SIG-M5 (cell line): ENCODE results near the gene ZXDC.

Experiments
- DNase-seq: peaks from one replicate; lab custom pipeline; 2025; lab: John Stamatoyannopoulos, UW

Gene ZXDC

GRCh38 chr3:126510308-126510910, 34.7 kb upstream of the ZXDC start:
- DNase-seq = no peak

GRCh38 chr3:126509597-126510307, 34.1 kb upstream of the ZXDC start:
- no peak for DNase-seq

GRCh38 chr3:126508564-126508964, 32.9 kb upstream of the ZXDC start:
- DNase-seq = no peak

- DNase-seq = no peak
Observed at GRCh38 chr3:126507886-126508285, 32.2 kb upstream of the ZXDC start.

DNA sequence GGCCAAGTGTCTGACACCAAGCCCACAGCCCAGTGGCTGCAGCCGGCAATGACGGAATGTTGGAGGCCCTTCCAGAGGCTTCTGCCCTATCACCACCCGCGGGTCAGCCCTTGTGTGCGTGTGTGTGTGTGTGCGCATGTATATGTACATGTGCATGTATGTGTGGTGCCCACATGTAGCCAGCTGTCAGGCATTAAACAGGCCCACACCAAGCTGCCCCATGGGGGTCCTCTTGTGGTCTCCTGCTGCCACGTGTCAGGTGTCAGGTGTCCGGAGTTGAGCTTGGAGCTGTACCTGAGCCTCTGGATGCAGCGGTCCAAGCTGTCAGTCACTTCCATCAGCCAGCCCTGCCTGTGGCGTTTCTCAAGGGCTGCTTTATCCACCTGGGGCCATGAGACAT, 28.0 kb upstream of the ZXDC start:
- DNase-seq = no peak

DNA sequence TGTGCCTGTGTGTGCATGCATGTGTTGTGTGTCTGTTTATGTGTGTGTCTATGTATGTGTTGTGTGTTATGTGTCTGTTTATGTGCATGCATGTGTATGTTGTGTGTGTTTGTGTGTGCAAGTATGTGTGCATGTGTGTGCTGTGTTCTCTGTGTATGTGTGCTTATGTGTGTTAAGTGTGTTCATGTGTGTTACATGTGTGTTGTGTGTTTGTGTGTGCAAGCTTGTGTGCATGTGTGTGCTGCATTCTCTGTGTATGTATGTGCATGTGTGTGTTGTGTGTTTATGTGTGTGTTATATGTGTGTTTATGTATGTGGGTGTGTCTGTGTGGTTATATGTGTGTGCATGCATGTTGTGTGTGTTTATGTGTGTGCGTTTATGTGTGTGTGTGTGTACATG, 27.0 kb upstream of the ZXDC start:
- no peak for DNase-seq

GRCh38 chr3:126501736-126502135, 26.0 kb upstream of the ZXDC start:
- no peak for DNase-seq

DNA sequence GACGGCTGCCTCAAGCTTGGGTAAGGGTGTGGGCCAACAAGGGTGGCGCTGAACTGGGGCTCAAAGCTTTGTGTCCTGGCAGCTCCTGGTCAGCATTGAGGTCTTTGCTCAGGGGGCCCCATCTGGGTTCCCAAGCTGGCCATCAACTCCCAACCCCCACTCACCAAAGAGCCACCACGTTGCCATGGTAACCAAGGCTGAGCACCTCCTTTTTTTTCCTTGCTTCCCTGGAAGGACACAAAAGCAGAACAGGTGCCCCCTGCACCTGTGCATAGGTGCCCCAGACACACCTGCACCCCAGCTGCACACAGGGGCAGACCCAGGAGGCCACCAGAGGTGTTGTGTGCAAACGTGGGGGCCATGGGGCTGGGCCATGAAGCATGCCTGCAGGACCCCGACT, 25.4 kb upstream of the ZXDC start:
- no peak for DNase-seq

- no peak for DNase-seq
Observed at GRCh38 chr3:126500016-126500415, 24.3 kb upstream of the ZXDC start.

DNA sequence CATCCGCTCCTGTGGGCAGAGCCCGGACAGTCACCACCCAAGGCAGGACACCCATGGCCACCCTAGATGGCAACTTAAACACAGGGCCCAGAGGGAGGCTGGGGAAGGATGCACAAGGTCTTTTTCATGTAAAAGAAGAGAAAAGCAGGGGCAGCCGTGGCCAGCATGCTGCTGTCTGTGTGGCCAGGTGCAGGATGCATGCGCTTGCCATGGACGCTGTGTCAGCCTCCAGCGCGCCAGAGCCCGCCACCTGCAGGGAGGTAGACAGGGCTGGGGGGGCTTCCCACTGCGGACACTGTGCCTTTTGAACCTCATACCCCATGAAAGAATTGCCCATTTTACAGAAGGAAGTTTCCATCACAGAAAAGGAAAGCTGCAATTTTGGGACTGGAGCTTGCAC, 23.7 kb upstream of the ZXDC start:
- no peak for DNase-seq

DNA sequence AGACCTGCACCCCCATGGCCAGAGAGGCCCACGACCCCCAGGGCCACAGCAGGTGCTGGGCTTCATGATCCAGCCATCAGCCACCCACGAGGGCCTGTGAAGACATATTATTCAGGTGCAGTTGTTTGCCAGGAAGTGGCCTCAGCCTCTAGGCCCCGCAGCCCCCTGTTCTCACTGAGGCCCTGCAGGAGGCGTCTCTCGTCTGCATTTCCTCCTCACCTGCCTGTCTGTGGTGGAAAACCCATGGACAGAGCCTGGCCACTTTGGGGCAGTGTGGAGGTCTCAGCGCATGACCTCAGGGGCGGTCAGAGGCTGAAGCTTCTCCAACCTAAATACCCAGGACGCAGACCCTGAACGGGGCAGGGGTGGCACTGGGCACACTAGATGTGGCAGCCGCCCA, 23.2 kb upstream of the ZXDC start:
- DNase-seq = no peak

- DNase-seq = no peak
Observed at GRCh38 chr3:126498461-126498860, 22.8 kb upstream of the ZXDC start.

DNA sequence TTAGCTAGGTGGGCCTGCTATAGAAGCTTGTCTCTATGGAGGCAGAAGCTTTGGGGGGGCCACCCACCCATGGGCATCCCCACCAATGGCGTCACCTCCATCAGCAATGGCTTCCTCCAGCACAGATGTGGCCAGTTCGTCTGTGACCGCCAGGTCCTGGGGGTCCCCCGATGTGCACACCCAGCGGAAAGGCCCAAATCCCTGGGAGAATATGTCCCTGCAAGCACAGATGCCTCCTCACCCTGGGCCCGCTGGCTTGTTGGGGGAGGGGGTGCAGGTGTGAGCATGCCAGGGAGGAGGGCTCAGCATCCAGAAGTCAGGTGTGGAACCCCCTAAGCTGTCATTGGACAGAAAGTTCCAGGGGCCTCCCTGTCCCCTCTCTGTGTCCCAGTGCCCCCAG, 22.3 kb upstream of the ZXDC start:
- no peak for DNase-seq

- no peak for DNase-seq
Observed at GRCh38 chr3:126496894-126497850, 21.5 kb upstream of the ZXDC start.

DNA sequence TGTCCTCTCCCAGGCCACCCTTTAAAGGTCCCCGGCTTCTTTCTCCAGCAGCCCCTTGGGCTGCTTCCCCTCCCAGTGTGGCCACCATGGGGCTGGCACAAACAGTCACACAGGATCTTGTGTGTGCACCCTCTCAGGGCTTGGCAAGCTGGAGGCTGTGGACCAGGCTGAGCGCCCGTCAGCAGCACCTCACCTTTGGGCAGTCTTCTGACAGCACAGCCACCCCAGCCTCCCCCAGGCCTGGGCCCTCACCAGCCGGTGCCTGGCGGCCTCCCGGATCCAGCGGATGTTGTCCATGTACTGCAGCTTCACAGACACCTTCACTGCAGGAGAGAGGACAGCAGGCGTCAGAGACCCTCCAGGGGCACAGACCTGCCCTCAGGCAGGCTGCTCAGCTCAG, 20.1 kb upstream of the ZXDC start:
- DNase-seq = no peak

GRCh38 chr3:126494970-126495230, 19.2 kb upstream of the ZXDC start:
- DNase-seq = no peak

DNA sequence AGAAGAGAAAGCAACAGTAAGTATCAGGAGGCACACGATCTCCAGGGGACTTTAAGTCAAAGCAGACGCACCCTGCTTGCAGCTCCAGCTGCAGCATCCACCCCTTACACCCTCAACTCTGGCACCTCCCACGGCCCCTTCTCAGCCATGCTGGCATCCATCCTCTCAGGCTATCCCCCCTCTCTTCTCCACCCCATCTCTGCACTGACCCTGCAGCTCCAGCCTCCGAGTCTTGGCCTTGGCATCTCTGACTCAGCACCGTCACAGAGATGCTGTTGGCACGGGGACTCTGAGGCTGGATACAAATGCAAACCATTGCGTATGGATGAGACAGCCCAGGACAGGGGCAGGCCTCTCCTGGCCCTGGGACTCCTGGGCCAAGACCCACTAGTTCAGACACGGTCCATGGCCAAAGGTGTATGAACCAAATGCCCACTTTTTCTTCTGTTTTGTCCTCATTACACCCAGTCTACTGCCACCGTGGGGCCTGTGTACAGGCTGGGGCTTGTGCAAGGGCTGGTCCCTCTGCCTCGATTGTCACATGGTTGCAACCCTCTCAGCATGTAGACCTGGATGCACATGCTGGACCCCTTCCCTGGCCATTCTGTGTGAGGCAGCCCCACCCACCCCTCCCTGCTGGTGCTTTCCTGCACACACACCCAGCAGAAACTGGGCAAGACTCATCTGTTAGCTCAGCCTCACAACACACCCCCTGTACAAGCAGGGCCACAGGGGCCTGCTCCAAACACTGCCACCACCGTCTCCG, 18.7 kb upstream of the ZXDC start:
- DNase-seq = no peak

DNA sequence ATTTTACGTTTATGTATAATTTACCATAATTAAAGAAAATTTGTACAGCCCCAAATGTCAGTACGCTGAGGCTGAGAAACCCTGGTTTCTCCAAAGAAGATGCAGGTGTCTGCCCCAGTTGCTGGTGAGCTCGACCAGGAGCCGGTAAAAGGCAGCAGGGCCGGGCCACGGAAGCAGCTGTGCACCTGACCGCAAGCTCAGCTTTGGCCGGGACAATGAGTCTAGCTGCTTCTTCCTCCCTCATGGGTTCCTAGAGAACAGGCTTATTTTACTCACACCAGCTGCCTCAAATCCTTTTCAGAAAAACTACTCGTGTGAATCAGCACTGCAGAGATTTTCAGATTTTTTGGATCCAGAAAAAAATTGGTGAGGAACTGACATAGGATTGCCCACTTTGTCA, 18.0 kb upstream of the ZXDC start:
- no peak for DNase-seq

- DNase-seq = no peak
Observed at GRCh38 chr3:126493051-126493450, 17.4 kb upstream of the ZXDC start.

- no peak for DNase-seq
Observed at GRCh38 chr3:126491221-126492013, 15.7 kb upstream of the ZXDC start.

GRCh38 chr3:126490619-126491018, 14.9 kb upstream of the ZXDC start:
- DNase-seq = no peak
